K562 (cell line): ENCODE data around the gene CMTM4. TPM values are rescaled to one million over a fixed set of nuclear protein-coding genes. Genes with fewer than 3 reads are reported as not detected.

Experiments used
- CBX5 ChIP-seq: IDR thresholded peaks from 2 replicates; pipeline ENCODE4 v1.6.1; 2014; ENCODE audit warnings: low read depth, borderline replicate concordance
- EP400 ChIP-seq: fragments of 450-650 bp; IDR thresholded peaks from 2 replicates; pipeline ENCODE4 v1.6.1; 2017; ENCODE audit warnings: antibody characterized with exemption, mild to moderate bottlenecking, moderate library complexity
- FOXJ2 ChIP-seq: fragments of 200-800 bp; sonication (Bioruptor generic); IDR thresholded peaks from 2 replicates; pipeline ENCODE4 v1.6.1; 2016; ENCODE audit warnings: missing genetic modification characterization, missing compliant biosample characterization
- FOXK1 ChIP-seq: sonication (generic); formaldehyde crosslinking; IDR thresholded peaks from 2 replicates; pipeline ENCODE4 v1.8.0; 2022; ENCODE audit warnings: missing genetic modification reagents, mild to moderate bottlenecking, borderline replicate concordance
- HINFP ChIP-seq: fragments of 450-650 bp; conservative IDR thresholded peaks from 2 replicates; pipeline ENCODE4 v1.6.1; 2016; ENCODE audit warnings: missing genetic modification characterization, low read depth, mild to moderate bottlenecking, control low read depth, missing compliant biosample characterization
- HMGXB4 ChIP-seq: sonication (generic); formaldehyde crosslinking; IDR thresholded peaks from 2 replicates; pipeline ENCODE4 v1.8.1; 2023; ENCODE audit warnings: mild to moderate bottlenecking, missing genetic modification reagents
- HOXB6 ChIP-seq: fragments of 250-450 bp; sonication (Bioruptor Pico); IDR thresholded peaks from 2 replicates; pipeline ENCODE4 v1.5.1; 2022; ENCODE audit warnings: mild to moderate bottlenecking, borderline replicate concordance
- IFI16 ChIP-seq: fragments of 250-450 bp; sonication (Bioruptor Pico); IDR thresholded peaks from 2 replicates; pipeline ENCODE4 v2.1.2; 2022; ENCODE audit warnings: mild to moderate bottlenecking, inconsistent platforms
- NFATC3 ChIP-seq: fragments of 450-650 bp; IDR thresholded peaks from 2 replicates; pipeline ENCODE4 v1.6.1; 2017; ENCODE audit warnings: mild to moderate bottlenecking
- PHF20 ChIP-seq: fragments of 450-650 bp; IDR thresholded peaks from 2 replicates; pipeline ENCODE4 v1.6.1; 2018; ENCODE audit not compliant: partially characterized antibody
- POLR2AphosphoS2 ChIP-seq: IDR thresholded peaks from 2 replicates; pipeline ENCODE4 v1.6.1; 2012; ENCODE audit warnings: low read length, improper control_type of control experiment
- RFX7 ChIP-seq: fragments of 250-450 bp; sonication (Bioruptor Pico); IDR thresholded peaks from 2 replicates; pipeline ENCODE4 v1.5.1; 2021; ENCODE audit warnings: mild to moderate bottlenecking
- SIN3A ChIP-seq, 2 experiments: fragments of 150-350 bp in 1 of 2; IDR thresholded peaks; 2 replicates each; pipeline ENCODE4 v1.6.1; 2011 to 2016; ENCODE audit warnings: borderline replicate concordance in 2 of 2, low read depth in 2 of 2, low read length in 2 of 2, mild to moderate bottlenecking in 2 of 2, moderate library complexity in 2 of 2; ENCODE audit not compliant: control insufficient read depth in 1 of 2
- TEAD4 ChIP-seq, 2 experiments: sonication (generic) in 1 of 2; formaldehyde crosslinking in 1 of 2; IDR thresholded peaks; 2 replicates each; pipeline versions ENCODE4 v1.6.1 to v1.8.0; 2012 to 2022; ENCODE audit warnings: borderline replicate concordance in 1 of 2, inconsistent platforms in 1 of 2, low read length in 1 of 2, mild to moderate bottlenecking in 1 of 2, missing genetic modification reagents in 1 of 2
- THRAP3 ChIP-seq: fragments of 450-650 bp; IDR thresholded peaks from 2 replicates; pipeline ENCODE4 v1.6.1; 2016; ENCODE audit warnings: mild to moderate bottlenecking, inconsistent platforms, borderline replicate concordance
- ZNF165 ChIP-seq: fragments of 250-450 bp; sonication (Bioruptor Pico); IDR thresholded peaks from 2 replicates; pipeline ENCODE4 v1.4.0; 2020; ENCODE audit warnings: borderline replicate concordance
- polyA plus RNA-seq, 8 experiments: library from polyadenylated mRNA; depleted of rRNA in 4 of 8; stranded (reverse) in 5 of 8; unstranded in 3 of 8; fragments of >200 nt; fragmentation: Nextera tagmentation in 2 of 8; fragmentation: Illumina TruSeq in 1 of 8; extraction: Ambion mirVana in 2 of 8; extraction: Trizol in 1 of 8; gene quantifications; 2 replicates each; pipeline versions ENCODE4 v1.2.1 to v1.2.3, GENCODE V29; 2011 to 2014; ENCODE audit warnings: inconsistent platforms in 1 of 8, missing spikeins in 1 of 8
- total RNA-seq, 7 experiments: library from RNA; depleted of rRNA in 6 of 7; stranded (reverse); fragments of >200 nt in 6 of 7; fragmentation: Illumina TruSeq in 2 of 7; extraction: Trizol in 2 of 7; gene quantifications; 2 replicates each; pipeline versions ENCODE4 v1.2.1 to v1.2.3, GENCODE V29; 2011 to 2021; ENCODE audit warnings: low replicate concordance in 1 of 7
- TF ChIP-seq, protein P1 (sequence below): sonication (generic); formaldehyde crosslinking; IDR thresholded peaks from 2 replicates; pipeline ENCODE4 v1.4.0; 2020; ENCODE audit warnings: mild to moderate bottlenecking, missing genetic modification reagents
- TF ChIP-seq, protein P2 (sequence below): sonication (generic); formaldehyde crosslinking; IDR thresholded peaks from 2 replicates; pipeline ENCODE4 v1.8.0; 2022; ENCODE audit warnings: mild to moderate bottlenecking, missing genetic modification reagents, borderline replicate concordance
- TF ChIP-seq, protein P3 (sequence below): IDR thresholded peaks from 3 replicates; pipeline ENCODE4 v1.6.1; 2011; ENCODE audit warnings: borderline replicate concordance, mild to moderate bottlenecking; ENCODE audit not compliant: insufficient read length, insufficient read depth

Gene CMTM4
- total and polyA plus RNA-seq, 9 of the 15 experiments (the other 6 are each of a cell fraction or from before 2014, with no cell fraction given): 2.0 to 21.3 (median 12.5) TPM

- TF ChIP-seq THRAP3 (no peak), HINFP (tag) (no peak), PHF20 (no peak), NFATC3 (0 out of 2 replicates have a peak, but pooled peaks have one; percentile 10), RFX7 (CRISPR knock-in tag) (no peak), IFI16 (CRISPR knock-in tag) (no peak), CBX5 (no peak), FOXJ2 (tag) (no peak), SIN3A (IDR thresholded peaks at IDR 0.05; ENCODE audit: borderline replicate concordance in 2 of 2, control insufficient read depth in 1 of 2, low read depth in 2 of 2, low read length in 2 of 2) (peak in 1 of 2 experiments; percentile 9; a peak in 1 of 4 replicates), POLR2AphosphoS2 (no peak), HMGXB4 (CRISPR knock-in tag) (no peak), ZNF165 (no peak), FOXK1 (CRISPR knock-in tag) (no peak), EP400 (no peak), TEAD4 (IDR thresholded peaks at IDR 0.05; ENCODE audit: low read length) (peak; percentile 97), TEAD4 (CRISPR knock-in tag; IDR thresholded peaks at IDR 0.05; ENCODE audit: borderline replicate concordance) (no peak), HOXB6 (CRISPR knock-in tag) (no peak)
- TF ChIP-seq, protein P1, sequence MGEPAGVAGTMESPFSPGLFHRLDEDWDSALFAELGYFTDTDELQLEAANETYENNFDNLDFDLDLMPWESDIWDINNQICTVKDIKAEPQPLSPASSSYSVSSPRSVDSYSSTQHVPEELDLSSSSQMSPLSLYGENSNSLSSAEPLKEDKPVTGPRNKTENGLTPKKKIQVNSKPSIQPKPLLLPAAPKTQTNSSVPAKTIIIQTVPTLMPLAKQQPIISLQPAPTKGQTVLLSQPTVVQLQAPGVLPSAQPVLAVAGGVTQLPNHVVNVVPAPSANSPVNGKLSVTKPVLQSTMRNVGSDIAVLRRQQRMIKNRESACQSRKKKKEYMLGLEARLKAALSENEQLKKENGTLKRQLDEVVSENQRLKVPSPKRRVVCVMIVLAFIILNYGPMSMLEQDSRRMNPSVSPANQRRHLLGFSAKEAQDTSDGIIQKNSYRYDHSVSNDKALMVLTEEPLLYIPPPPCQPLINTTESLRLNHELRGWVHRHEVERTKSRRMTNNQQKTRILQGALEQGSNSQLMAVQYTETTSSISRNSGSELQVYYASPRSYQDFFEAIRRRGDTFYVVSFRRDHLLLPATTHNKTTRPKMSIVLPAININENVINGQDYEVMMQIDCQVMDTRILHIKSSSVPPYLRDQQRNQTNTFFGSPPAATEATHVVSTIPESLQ (CRISPR knock-in tag): no peak
- TF ChIP-seq, protein P2, sequence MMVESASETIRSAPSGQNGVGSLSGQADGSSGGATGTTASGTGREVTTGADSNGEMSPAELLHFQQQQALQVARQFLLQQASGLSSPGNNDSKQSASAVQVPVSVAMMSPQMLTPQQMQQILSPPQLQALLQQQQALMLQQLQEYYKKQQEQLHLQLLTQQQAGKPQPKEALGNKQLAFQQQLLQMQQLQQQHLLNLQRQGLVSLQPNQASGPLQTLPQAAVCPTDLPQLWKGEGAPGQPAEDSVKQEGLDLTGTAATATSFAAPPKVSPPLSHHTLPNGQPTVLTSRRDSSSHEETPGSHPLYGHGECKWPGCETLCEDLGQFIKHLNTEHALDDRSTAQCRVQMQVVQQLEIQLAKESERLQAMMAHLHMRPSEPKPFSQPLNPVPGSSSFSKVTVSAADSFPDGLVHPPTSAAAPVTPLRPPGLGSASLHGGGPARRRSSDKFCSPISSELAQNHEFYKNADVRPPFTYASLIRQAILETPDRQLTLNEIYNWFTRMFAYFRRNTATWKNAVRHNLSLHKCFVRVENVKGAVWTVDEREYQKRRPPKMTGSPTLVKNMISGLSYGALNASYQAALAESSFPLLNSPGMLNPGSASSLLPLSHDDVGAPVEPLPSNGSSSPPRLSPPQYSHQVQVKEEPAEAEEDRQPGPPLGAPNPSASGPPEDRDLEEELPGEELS: no peak
- TF ChIP-seq, protein P3, sequence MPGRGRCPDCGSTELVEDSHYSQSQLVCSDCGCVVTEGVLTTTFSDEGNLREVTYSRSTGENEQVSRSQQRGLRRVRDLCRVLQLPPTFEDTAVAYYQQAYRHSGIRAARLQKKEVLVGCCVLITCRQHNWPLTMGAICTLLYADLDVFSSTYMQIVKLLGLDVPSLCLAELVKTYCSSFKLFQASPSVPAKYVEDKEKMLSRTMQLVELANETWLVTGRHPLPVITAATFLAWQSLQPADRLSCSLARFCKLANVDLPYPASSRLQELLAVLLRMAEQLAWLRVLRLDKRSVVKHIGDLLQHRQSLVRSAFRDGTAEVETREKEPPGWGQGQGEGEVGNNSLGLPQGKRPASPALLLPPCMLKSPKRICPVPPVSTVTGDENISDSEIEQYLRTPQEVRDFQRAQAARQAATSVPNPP: no peak
Measured at GRCh38 chr16:66617728-66618127, 78.8 kb downstream of the CMTM4 start (continued).
